NT2/D1 (cell line): ENCODE data around the gene HSPB8.

Experiments used
- YY1 ChIP-seq: IDR thresholded peaks from 2 replicates; pipeline ENCODE4 v1.6.1; 2011; ENCODE audit not compliant: insufficient read length, insufficient read depth
- ZNF274 ChIP-seq: IDR thresholded peaks from 2 replicates; pipeline ENCODE4 v1.6.1; 2011; ENCODE audit warnings: mild to moderate bottlenecking, low read depth, low read length

DNA sequence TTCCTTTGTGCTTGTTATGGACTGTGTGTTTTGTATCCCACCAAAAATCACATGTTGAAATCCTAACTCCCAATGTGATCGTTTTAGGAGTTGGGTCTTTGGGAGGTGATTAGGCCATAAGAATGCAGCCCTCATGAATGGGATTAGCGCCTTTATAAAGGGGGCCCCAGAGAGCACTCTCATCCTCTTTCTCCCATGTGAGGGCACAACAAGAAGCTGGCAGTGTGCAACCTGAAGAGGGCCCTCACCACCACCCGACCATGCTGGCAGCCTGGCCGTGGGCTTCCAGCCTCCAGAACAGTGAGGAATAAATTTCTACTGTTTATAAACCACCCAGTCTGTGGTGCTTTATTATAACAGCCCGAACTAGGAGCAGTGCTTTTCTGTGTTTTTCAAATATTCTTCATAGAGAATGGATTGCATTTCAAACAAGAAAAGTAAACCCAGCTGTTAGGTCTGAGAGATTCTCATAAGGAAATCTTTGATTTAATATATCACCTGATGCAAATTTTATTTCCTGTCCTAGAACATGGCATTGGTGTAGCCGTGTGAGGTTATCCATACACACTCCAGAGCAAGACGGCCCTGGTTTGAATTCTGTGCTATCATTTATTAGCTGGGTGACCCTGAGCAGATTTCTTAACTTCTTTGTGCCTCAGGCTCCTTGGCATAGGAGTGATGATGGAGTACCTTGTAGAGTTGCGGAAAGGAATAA is 27.8 kb downstream of the HSPB8 start:
- TF ChIP-seq YY1 (no peak), ZNF274 (no peak)
